Progenitor cell of endocrine pancreas (in vitro differentiated cells): ENCODE measurements around the gene PDXDC1. TPM values are rescaled to one million over a fixed set of nuclear protein-coding genes. Genes with fewer than 3 reads are reported as not detected.

Experiments used
- DNase-seq: peaks from one replicate; pipeline ENCODE4 v3.0.0; 2021; ENCODE audit warnings: low spot score; ENCODE audit not compliant: unreplicated experiment
- H3K27ac Mint-ChIP-seq: 2 replicates; pipeline ENCODE4 v1.8.0; 2021; ENCODE audit warnings: mild to moderate bottlenecking, moderate library complexity, mixed read lengths
- H3K27me3 Mint-ChIP-seq: 2 replicates; pipeline ENCODE4 v1.8.0; 2021; ENCODE audit warnings: mixed read lengths
- H3K36me3 Mint-ChIP-seq: 2 replicates; pipeline ENCODE4 v1.8.0; 2022; ENCODE audit warnings: mixed read lengths; ENCODE audit not compliant: insufficient read depth
- H3K4me1 Mint-ChIP-seq: 2 replicates; pipeline ENCODE4 v1.8.0; 2021; ENCODE audit warnings: low read depth, mixed read lengths
- H3K4me3 Mint-ChIP-seq: 2 replicates; pipeline ENCODE4 v1.8.0; 2021; ENCODE audit warnings: low read depth, mild to moderate bottlenecking, moderate library complexity, mixed read lengths
- H3K9me3 Mint-ChIP-seq: 2 replicates; pipeline ENCODE4 v1.8.0; 2021; ENCODE audit warnings: low read depth, mixed read lengths
- total RNA-seq: library from RNA; stranded (reverse); gene quantifications from 2 replicates; pipeline ENCODE4 v1.2.1, GENCODE V29; 2021
- TF ChIP-seq, protein P1 (sequence below): fragments of 200-600 bp; sonication (generic); IDR thresholded peaks from one replicate; pipeline ENCODE4 v1.5.0; 2021; ENCODE audit warnings: antibody characterized with exemption, mild to moderate bottlenecking; ENCODE audit not compliant: unreplicated experiment

The PDXDC1 gene
- total RNA-seq, 1 donor from 2014 or later: 124 TPM

- Mint-ChIP-seq H3K27me3 (peaks cover 7% of the 10 kb centered on the region), H3K4me3 (no peak overlapping the region), H3K9me3 (no peaks in the 10 kb centered on the region), H3K27ac (no peak overlapping the region), H3K4me1 (peaks cover 6% of the 10 kb centered on the region), H3K36me3 (no peaks in the 10 kb centered on the region)
- TF ChIP-seq, protein P1, sequence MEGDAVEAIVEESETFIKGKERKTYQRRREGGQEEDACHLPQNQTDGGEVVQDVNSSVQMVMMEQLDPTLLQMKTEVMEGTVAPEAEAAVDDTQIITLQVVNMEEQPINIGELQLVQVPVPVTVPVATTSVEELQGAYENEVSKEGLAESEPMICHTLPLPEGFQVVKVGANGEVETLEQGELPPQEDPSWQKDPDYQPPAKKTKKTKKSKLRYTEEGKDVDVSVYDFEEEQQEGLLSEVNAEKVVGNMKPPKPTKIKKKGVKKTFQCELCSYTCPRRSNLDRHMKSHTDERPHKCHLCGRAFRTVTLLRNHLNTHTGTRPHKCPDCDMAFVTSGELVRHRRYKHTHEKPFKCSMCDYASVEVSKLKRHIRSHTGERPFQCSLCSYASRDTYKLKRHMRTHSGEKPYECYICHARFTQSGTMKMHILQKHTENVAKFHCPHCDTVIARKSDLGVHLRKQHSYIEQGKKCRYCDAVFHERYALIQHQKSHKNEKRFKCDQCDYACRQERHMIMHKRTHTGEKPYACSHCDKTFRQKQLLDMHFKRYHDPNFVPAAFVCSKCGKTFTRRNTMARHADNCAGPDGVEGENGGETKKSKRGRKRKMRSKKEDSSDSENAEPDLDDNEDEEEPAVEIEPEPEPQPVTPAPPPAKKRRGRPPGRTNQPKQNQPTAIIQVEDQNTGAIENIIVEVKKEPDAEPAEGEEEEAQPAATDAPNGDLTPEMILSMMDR: no peak
- no peak for DNase-seq
These were observed 19.1 kb upstream of the PDXDC1 start for GRCh38 chr16:14955546-14956231.

- H3K4me1 Mint-ChIP-seq: peaks cover 8% of the 10 kb centered on the region
- H3K27me3 Mint-ChIP-seq: peaks cover 17% of the 10 kb centered on the region
- DNase-seq: no peak
- H3K4me3 Mint-ChIP-seq: no peak overlapping the region
- no peak overlapping the region for H3K27ac Mint-ChIP-seq
- H3K9me3 Mint-ChIP-seq: no peaks in the 10 kb centered on the region
- H3K36me3 Mint-ChIP-seq: peaks cover under 1% of the 10 kb centered on the region
- TF ChIP-seq, protein P1: no peak
These were observed 17.1 kb upstream of the PDXDC1 start for GRCh38 chr16:14957576-14958322.

DNA sequence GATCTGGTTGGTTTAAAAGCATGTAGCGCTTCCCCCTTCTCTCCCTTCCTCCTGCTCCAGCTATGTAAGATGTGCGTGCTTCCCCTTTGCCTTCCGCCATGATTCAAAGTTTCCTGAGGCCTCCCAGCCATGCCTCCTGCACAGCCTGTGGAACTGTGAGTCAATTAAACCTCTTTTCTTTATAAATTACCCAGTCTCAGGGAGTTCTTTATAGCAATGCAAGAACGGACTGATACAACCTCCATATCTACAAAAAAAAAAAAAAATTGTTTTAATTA is 16.6 kb upstream of the PDXDC1 start:
- Mint-ChIP-seq H3K4me3 (no peak overlapping the region), H3K36me3 (peaks cover 1% of the 10 kb centered on the region), H3K4me1 (peaks cover 8% of the 10 kb centered on the region), H3K27me3 (peaks cover 19% of the 10 kb centered on the region), H3K9me3 (no peaks in the 10 kb centered on the region), H3K27ac (no peak overlapping the region)
- TF ChIP-seq, protein P1: no peak
- DNase-seq: no peak

GRCh38 chr16:14958970-14959369 is 15.9 kb upstream of the PDXDC1 start:
- DNase-seq: no peak
- no peaks in the 10 kb centered on the region for H3K9me3 Mint-ChIP-seq
- TF ChIP-seq, protein P1: no peak
- peaks cover 8% of the 10 kb centered on the region for H3K4me1 Mint-ChIP-seq
- H3K36me3 Mint-ChIP-seq: peaks cover 1% of the 10 kb centered on the region
- H3K27ac Mint-ChIP-seq: no peak overlapping the region
- peaks cover 19% of the 10 kb centered on the region for H3K27me3 Mint-ChIP-seq
- no peak overlapping the region for H3K4me3 Mint-ChIP-seq

- Mint-ChIP-seq H3K27ac (no peak overlapping the region), H3K9me3 (no peaks in the 10 kb centered on the region), H3K4me3 (no peak overlapping the region), H3K4me1 (peaks cover 8% of the 10 kb centered on the region), H3K36me3 (peaks cover 1% of the 10 kb centered on the region), H3K27me3 (peaks cover 16% of the 10 kb centered on the region)
- TF ChIP-seq, protein P1: no peak
- DNase-seq: no peak
These were observed 13.2 kb upstream of the PDXDC1 start for GRCh38 chr16:14961405-14962186.
